Keratinocyte (primary cell): ENCODE measurements around the gene MIA2. TPM values are rescaled to one million over a fixed set of nuclear protein-coding genes. Genes with fewer than 3 reads are reported as not detected.

ENCODE experiments used
- DNase-seq: peaks from one replicate; pipeline ENCODE4 v3.0.0-alpha.2; 2011; ENCODE audit warnings: low read depth, missing footprints, low spot score
- FAIRE-seq: peaks from 2 replicates; lab custom pipeline; 2011; peaks lifted over from hg19 to GRCh38; lab: Jason Lieb, UNC
- H2AFZ ChIP-seq: 2 replicates; pipeline ENCODE4 v1.6.0; 2012; ENCODE audit warnings: low read length, control low read depth, inconsistent platforms; ENCODE audit not compliant: control insufficient read depth
- H3K27ac ChIP-seq: 2 replicates; pipeline ENCODE4 v1.5.1; 2011; ENCODE audit warnings: low read length; ENCODE audit not compliant: control insufficient read depth, insufficient read depth
- H3K27me3 ChIP-seq: 3 replicates; pipeline ENCODE4 v1.6.0; 2011; ENCODE audit warnings: low read length; ENCODE audit not compliant: control insufficient read depth, insufficient read depth; ENCODE audit errors: extremely low read depth
- H3K36me3 ChIP-seq, 2 experiments: 2 replicates in 1 of 2; 3 replicates in 1 of 2; pipeline ENCODE4 v1.5.1; 2011; ENCODE audit warnings: low read length in 2 of 2, mild to moderate bottlenecking in 1 of 2; ENCODE audit not compliant: control insufficient read depth in 2 of 2, insufficient read depth in 2 of 2; ENCODE audit errors: extremely low read depth in 1 of 2
- H3K4me1 ChIP-seq: 3 replicates; pipeline ENCODE4 v1.5.1; 2011; ENCODE audit warnings: low read length; ENCODE audit not compliant: control insufficient read depth, insufficient read depth; ENCODE audit errors: extremely low read depth
- H3K4me2 ChIP-seq: 3 replicates; pipeline ENCODE4 v1.6.0; 2011; ENCODE audit warnings: low read depth, low read length; ENCODE audit not compliant: control insufficient read depth, insufficient read depth; ENCODE audit errors: extremely low read depth
- H3K4me3 ChIP-seq, 3 experiments: fragments of 200-600 bp in 1 of 3; sonication (generic) in 1 of 3; 2 replicates in 2 of 3; 3 replicates in 1 of 3; pipeline ENCODE4 v1.5.1; 2011 to 2016; ENCODE audit warnings: low read length in 3 of 3, mild to moderate bottlenecking in 3 of 3, control low read depth in 2 of 3, inconsistent platforms in 1 of 3, low read depth in 1 of 3, mixed read lengths in 1 of 3, mixed run types in 1 of 3, moderate library complexity in 1 of 3; ENCODE audit not compliant: control insufficient read depth in 2 of 3, insufficient read depth in 2 of 3; ENCODE audit errors: extremely low read depth in 1 of 3
- H3K79me2 ChIP-seq: 2 replicates; pipeline ENCODE4 v1.6.0; 2012; ENCODE audit warnings: low read length; ENCODE audit not compliant: control insufficient read depth, insufficient read depth
- H3K9ac ChIP-seq: 3 replicates; pipeline ENCODE4 v1.6.0; 2011; ENCODE audit warnings: low read length; ENCODE audit not compliant: control insufficient read depth, insufficient read depth; ENCODE audit errors: extremely low read depth
- H3K9me1 ChIP-seq: 3 replicates; pipeline ENCODE4 v1.6.0; 2011; ENCODE audit warnings: low read length; ENCODE audit not compliant: control insufficient read depth, insufficient read depth; ENCODE audit errors: extremely low read depth
- H3K9me3 ChIP-seq: 2 replicates; pipeline ENCODE4 v1.5.1; 2012; ENCODE audit warnings: low read depth, low read length; ENCODE audit not compliant: control insufficient read depth
- H4K20me1 ChIP-seq: 3 replicates; pipeline ENCODE4 v1.6.0; 2011; ENCODE audit warnings: low read length; ENCODE audit not compliant: control insufficient read depth, insufficient read depth; ENCODE audit errors: extremely low read depth
- EZH2 ChIP-seq: IDR thresholded peaks from one replicate; pipeline ENCODE4 v1.6.1; 2012; ENCODE audit warnings: inconsistent platforms, mild to moderate bottlenecking, low read length, moderate library complexity
- dilution Hi-C: fragments of 300-500 bp; cut with MboI; formaldehyde crosslinking; loops from one replicate; pipeline ENCODE4 v1.7.0; 2020; ENCODE audit warnings: low sequenced_read_pairs; ENCODE audit not compliant: extremely low pct_ligation_motif_present
- polyA plus RNA-seq, 5 experiments: library from polyadenylated mRNA; depleted of rRNA in 3 of 5; stranded (reverse) in 3 of 5; stranded (forward) in 1 of 5; unstranded in 1 of 5; fragments of >200 nt; gene quantifications; 1 replicate in 1 of 5; 2 replicates in 3 of 5; 3 replicates in 1 of 5; pipeline versions ENCODE4 v1.2.1 to v1.2.3, GENCODE V29; 2011 to 2012; ENCODE audit warnings: missing spikeins in 2 of 5, low read depth in 1 of 5, low replicate concordance in 1 of 5
- TF ChIP-seq, protein P1 (sequence below), 3 experiments: IDR thresholded peaks in 1 of 3; conservative IDR thresholded peaks in 1 of 3; optimal IDR thresholded peaks in 1 of 3; 2 replicates in 2 of 3; 3 replicates in 1 of 3; pipeline versions ENCODE3 to v1.5.1; 2011; ENCODE audit warnings: low read length in 3 of 3, mild to moderate bottlenecking in 3 of 3, moderate library complexity in 2 of 3, control low read depth in 1 of 3, inconsistent platforms in 1 of 3; ENCODE audit not compliant: insufficient read depth in 2 of 3; ENCODE audit errors: extremely low read depth in 1 of 3

The MIA2 gene
- polyA plus RNA-seq, 1 donor (not counting 4 experiments of a cell fraction or from before 2014, with no cell fraction given) = 21.9 TPM

DNA sequence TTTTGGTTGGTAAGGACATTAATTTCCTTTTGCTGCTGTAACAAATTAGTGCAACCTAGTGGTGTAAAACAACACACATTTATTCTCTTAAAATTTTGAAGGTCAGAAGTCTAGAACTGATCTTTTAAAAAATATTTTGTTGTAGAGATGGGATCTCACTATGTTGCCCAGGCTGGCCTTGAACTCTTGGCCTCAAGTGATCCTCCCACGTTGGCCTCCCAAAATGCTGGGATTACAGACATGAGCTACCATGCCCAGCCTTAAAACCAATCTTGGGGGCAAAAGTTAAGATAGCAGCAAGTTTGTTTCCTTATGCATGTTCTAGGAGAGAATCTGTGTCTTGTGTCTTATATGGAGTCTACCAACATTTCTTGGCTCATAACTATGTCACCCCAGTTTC lies 55.8 kb downstream of the MIA2 start:
- H3K36me3 ChIP-seq = peaks cover 1 to 12% of the 10 kb centered on the region in 2 experiments
- no peaks in the 10 kb centered on the region for H3K9me3 ChIP-seq
- H3K4me2 ChIP-seq = no peak overlapping the region
- no peak overlapping the region for H3K9ac ChIP-seq
- H3K27ac ChIP-seq = no peak overlapping the region
- no peaks in the 10 kb centered on the region for H3K9me1 ChIP-seq
- no peak overlapping the region for H3K4me3 ChIP-seq
- no peaks in the 10 kb centered on the region for H3K27me3 ChIP-seq
- H4K20me1 ChIP-seq = no peaks in the 10 kb centered on the region
- H2AFZ ChIP-seq = no peak overlapping the region
- dilution Hi-C loops = no loop called here
- H3K79me2 ChIP-seq = no peaks in the 10 kb centered on the region
- no peak for TF ChIP-seq EZH2
- TF ChIP-seq, protein P1, sequence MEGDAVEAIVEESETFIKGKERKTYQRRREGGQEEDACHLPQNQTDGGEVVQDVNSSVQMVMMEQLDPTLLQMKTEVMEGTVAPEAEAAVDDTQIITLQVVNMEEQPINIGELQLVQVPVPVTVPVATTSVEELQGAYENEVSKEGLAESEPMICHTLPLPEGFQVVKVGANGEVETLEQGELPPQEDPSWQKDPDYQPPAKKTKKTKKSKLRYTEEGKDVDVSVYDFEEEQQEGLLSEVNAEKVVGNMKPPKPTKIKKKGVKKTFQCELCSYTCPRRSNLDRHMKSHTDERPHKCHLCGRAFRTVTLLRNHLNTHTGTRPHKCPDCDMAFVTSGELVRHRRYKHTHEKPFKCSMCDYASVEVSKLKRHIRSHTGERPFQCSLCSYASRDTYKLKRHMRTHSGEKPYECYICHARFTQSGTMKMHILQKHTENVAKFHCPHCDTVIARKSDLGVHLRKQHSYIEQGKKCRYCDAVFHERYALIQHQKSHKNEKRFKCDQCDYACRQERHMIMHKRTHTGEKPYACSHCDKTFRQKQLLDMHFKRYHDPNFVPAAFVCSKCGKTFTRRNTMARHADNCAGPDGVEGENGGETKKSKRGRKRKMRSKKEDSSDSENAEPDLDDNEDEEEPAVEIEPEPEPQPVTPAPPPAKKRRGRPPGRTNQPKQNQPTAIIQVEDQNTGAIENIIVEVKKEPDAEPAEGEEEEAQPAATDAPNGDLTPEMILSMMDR (optimal IDR thresholded peaks at IDR 0.05 in 1 of 3, IDR thresholded peaks at IDR 0.05 in 1 of 3, conservative IDR thresholded peaks at IDR 0.05 in 1 of 3; ENCODE audit: extremely low read depth in 1 of 3, insufficient read depth in 2 of 3, low read length in 3 of 3) = no peak
- DNase-seq (no peak), FAIRE-seq (no peak)
- no peaks in the 10 kb centered on the region for H3K4me1 ChIP-seq

DNA sequence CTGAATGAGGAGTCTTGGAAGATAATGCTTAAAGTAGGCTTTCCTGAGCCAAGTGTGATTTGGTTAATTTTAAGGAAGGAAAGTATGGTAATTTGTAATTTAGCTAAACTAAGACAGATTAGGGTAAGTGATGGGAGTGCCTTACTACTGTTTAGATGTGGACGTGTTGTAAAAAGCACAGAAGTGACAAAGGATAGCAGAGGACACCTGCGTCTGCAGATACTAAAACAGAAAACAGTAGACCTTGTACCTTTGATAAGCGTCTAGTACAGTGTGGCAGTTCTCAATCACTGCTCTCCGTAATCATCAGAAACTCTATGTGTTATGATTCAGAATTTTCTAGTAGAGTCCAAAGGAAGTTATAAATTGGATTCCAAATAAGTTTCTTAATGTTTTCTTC lies 58.0 kb downstream of the MIA2 start:
- Histone ChIP-seq H3K27ac (no peak overlapping the region), H3K27me3 (no peaks in the 10 kb centered on the region), H3K9me1 (no peaks in the 10 kb centered on the region), H3K4me2 (no peak overlapping the region), H3K9me3 (no peaks in the 10 kb centered on the region), H3K79me2 (no peaks in the 10 kb centered on the region), H3K4me1 (no peaks in the 10 kb centered on the region), H3K4me3 (no peak overlapping the region), H2AFZ (no peak overlapping the region), H4K20me1 (no peaks in the 10 kb centered on the region), H3K9ac (no peak overlapping the region), H3K36me3 (peaks cover 1 to 18% of the 10 kb centered on the region in 2 experiments)
- dilution Hi-C loops = no loop called here
- TF ChIP-seq EZH2 = no peak
- TF ChIP-seq, protein P1 (optimal IDR thresholded peaks at IDR 0.05 in 1 of 3, IDR thresholded peaks at IDR 0.05 in 1 of 3, conservative IDR thresholded peaks at IDR 0.05 in 1 of 3; ENCODE audit: extremely low read depth in 1 of 3, insufficient read depth in 2 of 3, low read length in 3 of 3) = no peak
- no peak for FAIRE-seq
- DNase-seq = no peak
